ENCODE results near the gene LRIT3.

GRCh38 chr4:109827672-109828071 is 20.2 kb upstream of the LRIT3 start, which contains the start of gene RRH:
- TF ChIP-seq CTCF (IDR thresholded peaks at IDR 0.05), result no peak
- TF ChIP-seq EZH2 (IDR thresholded peaks at IDR 0.05), result no peak
